HG03064 (cell line): Measurements from ENCODE around the gene RAPSN.

ENCODE experiments used
- ATAC-seq: cut with Tn5 transposase; IDR thresholded peaks from one replicate; pipeline ENCODE4 v1.9.1; 2021; ENCODE audit warnings: low read depth; ENCODE audit not compliant: unreplicated experiment

RAPSN gene

GRCh38 chr11:47436726-47437125 is 12.2 kb downstream of the RAPSN start:
- no peak for ATAC-seq

DNA sequence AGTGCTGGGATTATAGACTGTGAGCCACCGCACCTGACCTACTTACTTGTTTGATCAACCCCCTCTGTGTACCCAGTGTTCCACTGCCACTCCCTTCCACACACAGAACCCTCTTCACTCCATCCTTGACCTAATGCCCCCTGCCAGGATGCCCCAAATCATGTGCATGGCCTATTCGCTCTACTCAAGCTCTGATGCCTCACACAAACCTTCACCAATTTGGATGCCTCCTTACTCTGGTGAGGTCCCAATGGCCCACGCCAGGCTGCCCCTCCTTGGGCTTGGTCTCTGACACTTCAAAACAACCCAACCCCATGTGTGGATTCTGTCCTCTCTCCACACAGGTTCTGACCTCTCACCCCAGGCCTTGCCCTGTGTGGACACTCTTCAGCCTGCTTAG is 13.2 kb downstream of the RAPSN start:
- ATAC-seq = no peak

GRCh38 chr11:47434011-47434786 is 14.7 kb downstream of the RAPSN start:
- ATAC-seq = no peak

DNA sequence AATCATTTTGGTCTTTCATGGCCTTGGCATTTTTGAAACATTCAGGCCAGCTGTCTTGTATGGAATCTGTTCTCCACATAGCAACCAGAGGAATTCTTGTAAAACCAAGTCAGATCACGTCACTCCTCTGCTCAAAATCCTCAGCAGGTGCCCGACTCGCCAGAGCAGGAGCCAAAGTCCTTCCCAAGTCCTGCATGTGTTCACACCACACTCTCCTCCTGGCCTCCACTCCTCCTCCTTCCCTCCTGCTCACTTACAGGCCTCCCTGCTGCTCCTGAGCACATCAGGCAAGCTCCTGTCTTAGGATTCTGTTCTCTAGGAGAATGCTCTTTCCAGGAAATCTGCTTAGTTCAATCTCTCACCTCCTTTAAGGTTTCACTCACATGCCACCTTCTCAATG is 15.8 kb downstream of the RAPSN start:
- ATAC-seq = no peak

DNA sequence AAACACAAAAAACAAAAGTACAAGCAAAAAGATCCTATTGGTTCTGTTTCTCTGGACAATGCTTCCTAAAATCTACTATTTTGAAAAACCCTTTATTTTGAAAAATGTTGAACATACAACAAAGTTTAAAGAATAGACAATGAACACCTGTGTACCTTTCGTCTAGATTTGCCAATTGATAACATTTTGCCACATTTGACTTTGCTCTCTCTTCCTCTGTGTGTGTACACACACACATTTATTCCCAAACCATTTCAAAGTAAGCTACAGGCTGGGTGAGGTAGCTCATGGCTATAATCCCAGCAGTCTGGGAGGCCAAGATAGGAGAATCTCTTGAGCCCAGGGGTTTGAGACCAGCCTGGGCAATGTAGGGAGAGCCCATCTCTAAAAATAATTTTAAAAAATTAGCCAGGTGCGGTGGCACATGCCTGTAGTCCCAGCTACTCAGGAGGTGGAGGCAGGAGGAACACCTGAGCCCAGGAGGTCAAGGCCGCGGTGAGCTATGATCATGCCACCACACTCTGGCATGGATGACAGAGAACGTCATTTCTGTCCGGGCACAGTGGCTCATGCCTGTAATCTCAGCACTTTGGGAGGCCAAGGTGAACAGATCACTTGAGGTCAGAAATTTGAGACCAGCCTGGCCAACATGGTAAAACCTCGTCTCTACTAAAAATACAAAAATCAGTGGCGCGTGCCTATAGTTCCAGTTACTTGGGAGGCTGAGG is 17.4 kb downstream of the RAPSN start:
- no peak for ATAC-seq

DNA sequence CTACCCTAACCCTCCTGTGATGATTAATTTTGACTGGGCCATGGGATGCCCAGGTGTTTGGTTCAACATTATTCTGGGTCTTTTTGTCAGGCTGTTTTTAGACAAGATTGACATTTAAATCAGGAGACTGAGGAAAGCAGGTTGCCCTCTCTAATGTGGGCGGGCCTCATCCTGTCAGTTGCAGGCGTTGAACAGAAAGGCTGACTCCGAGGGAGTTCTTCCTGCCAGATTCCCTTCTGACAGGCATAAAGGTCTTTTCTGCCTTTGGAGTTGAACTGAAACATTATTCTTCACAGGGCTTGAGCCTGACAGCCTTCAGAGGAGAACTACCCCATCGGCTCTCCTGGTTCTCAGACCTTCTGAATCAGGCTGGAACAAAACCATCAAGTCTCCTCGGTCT is 18.4 kb downstream of the RAPSN start:
- ATAC-seq = no peak

DNA sequence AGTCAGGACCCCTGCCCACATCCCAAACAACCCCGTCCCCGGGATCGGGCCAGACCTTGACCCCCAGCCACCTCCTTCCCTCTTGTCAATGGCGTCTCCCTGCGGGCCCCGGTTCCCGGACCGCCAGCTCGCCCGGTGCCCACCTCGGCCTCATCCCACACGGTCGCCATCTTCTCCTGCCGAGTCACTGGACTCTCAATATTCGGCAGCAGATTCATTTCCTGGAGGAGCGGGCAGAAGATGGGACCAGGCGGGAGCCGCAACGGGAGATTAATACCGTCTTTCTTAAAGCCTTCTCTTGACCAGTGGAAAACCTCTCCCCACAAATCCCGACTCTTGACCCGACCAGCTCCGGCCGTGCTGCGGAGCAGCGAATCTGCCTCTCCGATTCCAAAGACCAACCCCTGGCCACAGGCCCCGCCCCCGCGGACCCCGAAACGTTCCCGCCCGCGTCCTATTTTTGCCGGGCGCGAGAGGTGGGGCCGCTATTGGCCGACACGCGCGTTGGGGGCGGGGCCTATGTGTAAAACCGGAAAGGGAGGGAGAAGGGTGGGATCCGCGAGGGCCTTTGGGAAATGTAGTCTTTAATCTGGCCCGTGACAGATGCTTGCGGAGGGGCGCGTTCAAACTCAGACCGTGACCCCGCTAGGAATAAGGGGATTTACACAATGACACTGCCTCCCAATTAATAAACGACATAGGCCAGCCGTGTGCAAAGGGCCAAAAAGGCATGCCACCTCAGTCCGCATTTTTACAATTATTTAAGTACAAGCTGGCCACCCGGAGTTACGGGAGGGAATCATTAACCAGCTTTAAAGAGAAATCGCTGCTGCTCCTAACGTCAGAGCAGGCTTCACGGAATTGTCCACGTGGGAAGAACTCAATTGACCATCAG is 22.6 kb downstream of the RAPSN start, which contains the start of gene PSMC3:
TSS of gene PSMC3 (minus strand) at position 378 of the 895 bp plus-strand sequence. CDS start at position 218, 160 bp downstream.
- ATAC-seq = peak; percentile 90

DNA sequence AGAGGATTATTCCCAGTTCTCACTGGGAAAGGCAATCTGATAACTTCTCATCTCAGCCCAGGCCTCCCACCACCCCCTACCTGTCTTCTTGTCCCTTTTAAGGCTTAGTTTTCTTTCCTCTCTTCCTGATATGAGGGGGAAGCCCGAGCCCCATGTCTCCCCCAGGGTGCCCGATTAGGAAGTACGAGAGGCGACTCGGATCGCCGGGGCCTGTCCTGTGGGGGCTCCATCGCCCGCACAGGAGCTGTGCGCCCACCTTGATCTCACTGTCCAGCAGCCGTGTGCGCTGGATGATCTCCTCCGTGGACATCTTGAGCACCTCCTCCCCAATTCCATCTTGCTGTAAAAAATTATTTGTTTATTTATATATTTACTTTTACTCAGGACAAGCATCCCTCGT is 23.3 kb downstream of the RAPSN start:
- no peak for ATAC-seq

DNA sequence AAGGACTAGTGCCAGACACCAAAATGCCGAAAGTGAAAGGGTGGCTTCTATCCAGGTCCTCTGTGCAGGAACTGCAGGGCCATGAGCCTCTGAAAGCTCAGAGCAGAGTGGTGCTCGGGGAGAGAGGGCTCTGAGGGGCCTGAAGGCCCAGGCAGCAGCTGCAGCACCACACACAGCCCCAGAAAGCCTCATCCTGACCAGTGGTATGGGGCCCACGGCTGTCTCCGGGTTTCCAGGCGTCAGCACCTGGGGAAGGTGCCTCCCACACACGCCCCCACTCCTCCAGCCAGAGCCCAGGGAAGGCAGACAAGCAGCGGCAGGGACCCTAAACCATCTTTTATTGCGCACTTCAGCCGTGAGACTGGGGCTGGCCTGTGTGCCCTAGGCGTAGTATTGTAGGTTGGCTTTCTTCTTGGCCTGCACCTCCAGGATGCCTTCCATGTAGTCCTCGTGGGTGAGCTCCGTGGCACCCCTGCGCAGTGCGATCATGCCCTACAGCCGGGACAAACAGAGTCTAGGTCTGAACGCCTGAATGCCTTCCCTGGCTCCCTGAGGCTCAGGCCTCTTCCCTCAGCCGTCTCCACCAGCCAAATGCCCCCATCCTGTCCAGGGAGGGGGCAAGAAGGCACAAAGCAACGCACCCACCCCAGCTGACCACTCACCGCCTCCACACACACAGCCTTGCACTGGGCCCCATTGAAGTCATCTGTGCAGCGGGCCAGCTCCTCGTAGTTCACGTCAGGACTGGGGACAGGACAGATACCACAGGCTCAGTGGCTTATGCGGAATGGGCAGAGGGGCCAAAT is 30.3 kb downstream of the RAPSN start:
- no peak for ATAC-seq

DNA sequence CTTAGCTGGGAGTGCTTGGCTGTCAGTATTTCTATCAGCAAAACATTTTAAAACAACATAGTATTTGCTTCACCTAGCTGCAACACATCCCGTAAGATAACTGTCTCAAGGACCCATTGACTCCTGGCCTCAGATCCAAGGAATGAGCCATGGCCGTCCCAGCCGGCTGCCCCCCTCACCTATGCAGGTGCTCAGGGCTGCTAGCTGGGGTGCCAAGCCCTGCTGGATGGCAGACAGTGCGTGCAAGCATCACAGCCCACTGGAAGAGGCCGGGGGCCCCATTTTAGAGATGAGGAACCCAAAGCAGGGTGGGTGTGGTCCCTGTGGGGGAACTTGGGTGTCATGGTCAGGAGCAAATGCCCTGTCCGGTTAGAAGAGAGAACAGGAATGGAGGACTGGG is 31.2 kb downstream of the RAPSN start:
- ATAC-seq = no peak

- ATAC-seq = no peak
These were observed 32.9 kb downstream of the RAPSN start for GRCh38 chr11:47415949-47416472.

DNA sequence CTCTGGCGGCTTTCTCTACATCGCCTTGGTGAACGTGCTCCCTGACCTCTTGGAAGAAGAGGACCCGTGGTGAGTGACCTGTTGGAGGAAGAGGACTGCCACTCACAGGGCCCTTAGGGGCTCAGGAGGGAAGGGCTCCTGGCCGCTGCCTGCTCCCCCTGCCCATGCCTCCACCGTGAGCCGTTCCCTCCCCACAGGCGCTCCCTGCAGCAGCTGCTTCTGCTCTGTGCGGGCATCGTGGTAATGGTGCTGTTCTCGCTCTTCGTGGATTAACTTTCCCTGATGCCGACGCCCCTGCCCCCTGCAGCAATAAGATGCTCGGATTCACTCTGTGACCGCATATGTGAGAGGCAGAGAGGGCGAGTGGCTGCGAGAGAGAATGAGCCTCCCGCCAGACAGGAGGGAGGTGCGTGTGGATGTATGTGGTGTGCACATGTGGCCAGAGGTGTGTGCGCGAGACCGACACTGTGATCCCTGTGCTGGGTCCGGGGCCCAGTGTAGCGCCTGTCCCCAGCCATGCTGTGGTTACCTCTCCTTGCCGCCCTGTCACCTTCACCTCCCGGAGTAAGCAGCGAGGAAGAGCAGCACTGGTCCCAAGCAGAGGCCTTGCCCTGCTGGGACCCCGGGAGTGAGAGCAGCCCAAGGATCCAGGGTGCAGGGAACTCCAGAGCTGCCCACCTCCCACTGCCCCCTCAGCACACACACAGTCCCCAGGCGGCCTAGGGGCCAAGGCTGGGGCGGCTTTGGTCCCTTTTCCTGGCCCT is 33.7 kb downstream of the RAPSN start:
- no peak for ATAC-seq

- no peak for ATAC-seq
These were observed 34.3 kb downstream of the RAPSN start for GRCh38 chr11:47414685-47415070.

GRCh38 chr11:47413908-47414684 is 34.8 kb downstream of the RAPSN start:
- no peak for ATAC-seq

DNA sequence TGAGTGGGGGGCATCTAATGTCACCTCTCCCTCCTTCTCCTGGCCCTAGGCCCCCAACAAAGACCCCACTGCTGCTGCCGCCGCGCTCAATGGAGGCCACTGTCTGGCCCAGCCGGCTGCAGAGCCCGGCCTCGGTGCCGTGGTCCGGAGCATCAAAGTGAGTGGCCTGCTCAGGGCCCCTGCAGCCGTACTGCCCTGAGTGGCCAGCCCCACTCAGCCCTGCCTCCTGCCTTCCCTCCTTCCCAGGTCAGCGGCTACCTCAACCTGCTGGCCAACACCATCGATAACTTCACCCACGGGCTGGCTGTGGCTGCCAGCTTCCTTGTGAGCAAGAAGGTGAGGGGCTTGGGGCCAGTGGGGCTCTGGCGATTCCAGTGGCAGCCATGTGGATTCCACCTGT is 35.6 kb downstream of the RAPSN start:
- no peak for ATAC-seq

GRCh38 chr11:47411884-47412746 is 36.8 kb downstream of the RAPSN start:
- ATAC-seq = no peak
